UCSD-AML1 (cell line): ENCODE data around the gene KAT8.

Source experiments
- DNase-seq: peaks from one replicate; lab custom pipeline; 2025; ENCODE audit not compliant: unreplicated experiment; lab: John Stamatoyannopoulos, UW

KAT8 gene

GRCh38 chr16:31117384-31118222, at the start of gene KAT8:
TSS of gene KAT8 (plus strand) at chr16:31117664. CDS start at chr16:31117682, 18 bp downstream.
- DNase-seq, result peak; percentile 98

GRCh38 chr16:31071861-31072260, 45.6 kb upstream of the KAT8 start:
- DNase-seq, result no peak

GRCh38 chr16:31072540-31073141, 44.8 kb upstream of the KAT8 start:
- DNase-seq, result peak; percentile 58

- peak; percentile 92 for DNase-seq
Observed at GRCh38 chr16:31073142-31073969, 44.1 kb upstream of the KAT8 start.

GRCh38 chr16:31073970-31074813, 43.3 kb upstream of the KAT8 start, which contains the start of the genes ZNF646 and ZNF668:
TSS of gene ZNF646 (plus strand) at chr16:31074422. CDS start at chr16:31076325, 1,903 bp downstream.
TSS of gene ZNF668 (minus strand) at chr16:31074240. CDS start at chr16:31064459, 9,781 bp downstream.
- DNase-seq, result peak; percentile 98

- DNase-seq, result no peak
Observed at GRCh38 chr16:31074814-31075183, 42.7 kb upstream of the KAT8 start.

- DNase-seq, result no peak
Observed at GRCh38 chr16:31076319-31076718, 41.1 kb upstream of the KAT8 start.

GRCh38 chr16:31077024-31077423, 40.4 kb upstream of the KAT8 start:
- no peak for DNase-seq

- DNase-seq, result no peak
Observed at GRCh38 chr16:31077592-31078396, 39.7 kb upstream of the KAT8 start.

- DNase-seq, result no peak
Observed at GRCh38 chr16:31078597-31079341, 38.7 kb upstream of the KAT8 start.

GRCh38 chr16:31079342-31079944, 38.0 kb upstream of the KAT8 start:
- peak; percentile 28 for DNase-seq

GRCh38 chr16:31080035-31080629, 37.3 kb upstream of the KAT8 start:
- DNase-seq, result no peak

- no peak for DNase-seq
Observed at GRCh38 chr16:31080756-31081419, 36.6 kb upstream of the KAT8 start.

- DNase-seq, result no peak
Observed at GRCh38 chr16:31081428-31082351, 35.8 kb upstream of the KAT8 start.

GRCh38 chr16:31082368-31083045, 35.0 kb upstream of the KAT8 start:
- no peak for DNase-seq

GRCh38 chr16:31083081-31083480, 34.4 kb upstream of the KAT8 start:
- DNase-seq, result no peak
